Measurements from ENCODE around the gene TMEM258.

Gene TMEM258
- total RNA-seq: 26.0 to 37.5 reads per million in 2 experiments

DNA sequence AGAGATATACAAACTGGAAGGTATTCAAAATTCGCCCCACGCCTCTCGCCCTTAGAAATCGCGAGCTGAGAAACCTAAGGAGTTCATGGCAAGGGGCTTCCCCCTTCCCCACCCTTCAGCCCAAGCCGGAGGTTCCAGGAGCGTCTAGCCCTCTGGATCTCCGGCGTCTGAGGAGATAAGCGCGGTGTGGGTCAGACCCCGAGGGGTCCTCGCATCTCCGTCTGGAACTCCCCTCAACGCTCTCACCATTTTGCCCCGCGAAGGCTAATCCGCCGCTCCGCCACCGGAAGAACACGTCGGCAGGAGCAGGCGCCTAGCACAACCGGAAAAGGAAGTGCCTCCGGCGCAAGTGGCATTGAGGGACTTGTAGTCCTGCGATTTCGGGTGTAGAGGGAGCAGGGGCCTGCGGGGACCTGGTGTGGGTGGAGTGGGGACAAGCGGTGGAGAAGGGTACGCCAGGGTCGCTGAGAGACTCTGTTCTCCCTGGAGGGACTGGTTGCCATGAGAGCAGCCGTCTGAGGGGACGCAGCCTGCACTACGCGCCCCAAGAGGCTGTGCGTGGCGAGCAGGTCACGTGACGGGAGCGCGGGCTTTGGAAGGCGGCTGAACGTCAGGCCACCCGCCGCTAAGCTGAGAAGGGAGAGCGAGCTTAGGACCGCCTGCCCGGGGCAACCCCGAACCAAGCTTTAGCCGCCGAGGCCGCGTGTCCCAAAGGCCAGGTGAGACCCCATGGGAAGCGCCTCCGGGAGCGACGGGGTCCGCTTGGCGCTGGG lies at the start of gene TMEM258, which contains the start of gene FEN1:
Gene TMEM258 (minus strand): TSS at position 290 of the 773 bp plus-strand sequence. CDS start 41 bp downstream, at position 249.
Gene FEN1 (plus strand): TSS at position 602 of the 773 bp plus-strand sequence. CDS start 2,451 bp downstream, outside the sequence.
- DNase-seq (ENCODE audit: low read depth): peak; percentile 80

DNA sequence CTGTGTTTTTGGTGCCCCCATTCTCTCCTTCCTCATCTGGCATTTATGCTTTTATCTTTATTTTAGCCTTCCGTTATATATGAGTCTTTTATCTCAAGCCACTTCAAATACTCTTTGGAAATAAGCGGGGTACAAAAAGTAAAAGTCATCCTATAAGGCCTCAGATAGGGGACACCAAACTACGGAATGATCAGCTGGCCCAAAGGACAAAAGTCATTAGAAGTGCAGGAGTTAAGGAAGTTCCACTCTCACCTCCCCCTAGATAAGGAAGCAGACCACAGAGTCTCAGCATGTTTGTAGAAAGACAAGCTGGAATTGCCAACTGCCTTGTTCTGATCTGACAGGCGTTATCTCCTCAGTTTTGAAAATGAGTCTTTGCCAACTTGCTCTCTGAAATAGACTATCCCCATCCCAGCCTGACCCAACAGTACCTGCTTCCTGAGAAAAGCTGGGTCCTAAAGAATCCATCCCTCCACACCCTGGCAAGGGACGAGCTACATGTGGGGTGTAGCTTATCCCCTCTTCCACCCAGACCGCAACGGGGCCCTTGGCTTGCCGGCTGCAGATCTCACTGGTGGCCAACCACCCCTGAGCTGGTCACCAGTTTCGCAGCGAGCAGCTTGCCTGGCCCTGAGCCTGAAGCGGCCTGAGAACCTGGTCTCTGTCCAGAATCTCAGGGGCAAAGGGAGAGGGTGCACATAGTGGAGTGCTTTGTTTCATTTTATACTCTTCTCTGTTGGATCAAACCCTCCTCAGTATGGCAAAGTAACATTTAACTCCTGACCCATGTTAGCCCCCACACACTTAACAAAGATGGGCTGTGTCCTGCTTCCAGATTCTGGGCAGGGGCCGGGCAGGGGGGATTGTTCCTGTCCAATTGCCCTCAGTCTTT lies 49.5 kb upstream of the TMEM258 start:
- no peak for DNase-seq (ENCODE audit: low read depth)

DNA sequence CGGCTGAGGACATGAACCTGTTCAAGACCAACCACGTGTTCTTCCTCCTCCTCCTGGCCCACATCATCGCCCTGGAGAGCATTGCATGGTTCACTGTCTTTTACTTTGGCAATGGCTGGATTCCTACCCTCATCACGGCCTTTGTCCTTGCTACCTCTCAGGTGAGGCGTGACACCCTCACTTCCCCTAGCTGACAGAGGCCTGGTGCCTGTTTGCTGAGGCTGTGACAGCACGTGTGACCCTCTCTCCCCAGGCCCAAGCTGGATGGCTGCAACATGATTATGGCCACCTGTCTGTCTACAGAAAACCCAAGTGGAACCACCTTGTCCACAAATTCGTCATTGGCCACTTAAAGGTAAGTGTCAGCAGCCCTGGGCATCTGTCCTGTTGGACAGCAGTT lies 48.0 kb upstream of the TMEM258 start:
- DNase-seq (ENCODE audit: low read depth): no peak

DNA sequence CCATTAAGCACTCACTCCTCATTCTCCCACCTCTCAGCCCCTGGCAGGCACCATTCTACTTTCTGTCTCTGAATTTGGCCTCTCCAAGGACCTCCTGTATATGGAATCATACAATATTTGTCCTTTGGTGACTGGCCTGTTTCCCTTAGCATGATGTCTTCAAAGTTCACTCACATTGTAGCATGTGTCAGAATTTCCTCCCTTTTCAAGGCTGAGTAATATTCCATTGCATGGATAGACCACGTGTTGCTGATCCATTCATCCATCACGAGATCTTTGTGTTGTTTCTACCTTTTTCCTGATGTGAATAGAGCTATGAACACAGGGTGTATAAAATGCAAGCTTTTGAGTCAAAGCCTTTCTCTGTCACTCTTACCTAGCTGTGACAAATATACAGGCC lies 47.3 kb upstream of the TMEM258 start:
- no peak for DNase-seq (ENCODE audit: low read depth)

DNA sequence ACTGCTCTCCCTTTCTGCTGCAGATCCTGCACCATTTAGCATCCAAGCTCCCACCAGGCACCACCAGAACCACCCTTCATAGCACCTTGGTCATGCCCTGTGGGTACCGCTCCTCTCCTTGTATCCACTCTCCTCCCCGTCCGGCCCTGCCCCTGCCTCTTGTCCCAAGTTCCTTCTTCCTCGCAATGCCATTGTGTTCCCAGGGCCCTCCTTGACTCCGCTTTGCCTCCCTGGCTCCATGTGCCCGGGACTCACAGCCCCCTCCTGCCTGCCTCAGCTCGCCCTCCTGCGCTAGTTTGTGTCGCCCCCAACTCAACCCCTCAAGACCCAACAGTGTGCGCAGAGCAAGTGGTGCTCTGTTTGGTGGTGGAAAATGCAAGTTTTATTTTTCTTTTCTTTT lies 46.5 kb upstream of the TMEM258 start:
- DNase-seq (ENCODE audit: low read depth): no peak

DNA sequence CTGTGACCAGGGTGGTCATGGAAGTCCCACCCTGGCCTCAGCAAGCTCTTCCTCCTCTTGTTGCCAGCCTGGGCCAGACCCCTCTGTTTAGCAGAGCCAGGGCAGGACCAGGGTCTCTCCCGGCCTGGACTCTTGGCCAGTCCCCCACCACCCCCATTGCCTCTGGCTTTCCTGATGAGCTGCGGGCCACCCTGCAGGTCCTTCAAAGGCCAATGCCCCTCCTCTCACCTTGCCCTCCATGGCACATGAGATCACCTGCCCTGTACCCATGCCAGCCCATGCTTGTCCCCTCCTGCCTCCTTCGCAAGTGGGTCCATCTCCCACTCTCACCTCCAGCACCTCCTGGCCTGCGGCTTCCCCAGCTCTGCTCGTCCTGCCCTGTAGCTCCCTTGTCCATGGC lies 46.1 kb upstream of the TMEM258 start:
- DNase-seq (ENCODE audit: low read depth): no peak

DNA sequence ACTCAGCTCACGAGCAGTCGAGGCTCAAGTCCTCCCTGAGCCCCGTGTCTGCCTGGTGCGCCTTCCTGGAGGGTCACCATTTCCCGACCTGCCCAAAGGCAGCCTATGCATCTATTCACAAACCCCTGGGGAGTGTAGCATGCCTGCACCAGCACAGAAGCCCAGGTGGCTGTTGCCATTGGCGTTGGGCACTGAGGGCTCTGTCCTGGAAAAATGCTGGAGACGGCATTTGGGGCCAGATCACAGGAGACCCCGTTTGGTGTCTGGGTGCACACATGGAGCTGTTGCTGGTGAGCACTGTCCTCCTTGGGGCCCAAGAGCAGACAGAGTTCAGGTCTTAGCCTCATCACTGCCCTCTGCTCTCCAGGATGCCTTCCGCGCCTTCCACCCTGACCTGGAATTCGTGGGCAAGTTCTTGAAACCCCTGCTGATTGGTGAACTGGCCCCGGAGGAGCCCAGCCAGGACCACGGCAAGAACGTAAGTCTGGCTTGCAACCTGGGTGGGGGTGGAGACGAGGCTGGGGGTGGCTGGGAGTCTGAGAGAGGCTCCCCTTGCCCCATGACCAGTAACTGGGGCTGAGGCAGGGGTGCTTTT lies 45.1 kb upstream of the TMEM258 start:
- DNase-seq (ENCODE audit: low read depth): no peak

DNA sequence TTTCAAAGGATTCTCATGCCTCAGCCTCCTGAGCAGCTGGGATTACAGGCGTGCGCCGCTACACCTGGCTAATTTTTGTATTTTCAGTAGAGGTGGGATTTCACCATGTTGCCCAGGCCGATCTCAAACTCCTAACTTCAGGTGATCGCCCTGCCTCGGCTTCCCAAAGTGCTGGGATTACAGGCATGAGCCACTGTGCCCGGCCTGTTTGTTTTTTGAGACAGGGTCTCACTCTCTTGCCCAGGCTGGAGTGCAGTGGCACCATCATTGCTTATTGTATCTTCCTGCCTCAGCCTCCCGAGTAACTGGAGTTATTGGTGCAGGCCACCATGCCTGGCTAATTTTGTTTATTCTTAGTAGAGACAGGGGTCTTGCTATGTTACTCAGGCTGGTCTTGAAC lies 43.8 kb upstream of the TMEM258 start:
- DNase-seq (ENCODE audit: low read depth): no peak

DNA sequence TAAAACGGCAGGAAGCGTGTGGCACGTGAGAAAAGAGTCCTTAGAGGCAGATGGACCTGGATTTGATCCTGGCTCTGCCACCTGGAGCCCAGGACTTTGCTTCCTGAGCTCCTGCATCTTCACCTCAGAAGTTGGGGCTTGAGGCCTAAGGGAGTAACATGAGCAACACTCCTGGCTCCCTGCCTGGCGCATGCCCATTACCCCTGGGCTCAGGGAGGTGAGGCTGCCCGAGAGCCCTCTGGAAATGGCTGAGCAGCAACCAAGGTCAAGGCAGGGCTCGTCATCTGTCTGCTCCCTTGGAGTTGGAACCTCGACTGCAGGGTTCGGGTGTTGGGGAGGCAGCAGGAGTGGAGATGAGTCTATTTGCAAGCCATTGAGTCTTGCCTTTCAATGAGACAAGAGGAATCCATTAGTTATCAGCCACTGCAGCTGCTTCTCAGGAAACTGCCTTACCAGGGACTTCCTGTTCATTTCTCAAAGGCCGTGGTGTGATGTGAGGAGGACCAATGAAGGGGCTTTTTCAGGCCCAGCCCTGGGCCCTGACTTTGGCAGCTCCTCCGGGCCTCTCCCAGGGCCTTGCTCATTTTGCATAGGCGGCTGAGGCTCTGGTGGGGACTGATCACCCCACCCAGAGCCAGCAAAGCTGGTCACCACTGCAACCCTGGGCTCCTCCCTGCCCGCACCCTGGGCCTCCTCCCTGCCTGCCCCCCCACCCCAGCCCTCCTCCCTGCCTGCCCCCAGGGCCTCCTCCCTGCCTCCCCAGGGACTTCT lies 42.1 kb upstream of the TMEM258 start:
- DNase-seq (ENCODE audit: low read depth): peak; percentile 41

DNA sequence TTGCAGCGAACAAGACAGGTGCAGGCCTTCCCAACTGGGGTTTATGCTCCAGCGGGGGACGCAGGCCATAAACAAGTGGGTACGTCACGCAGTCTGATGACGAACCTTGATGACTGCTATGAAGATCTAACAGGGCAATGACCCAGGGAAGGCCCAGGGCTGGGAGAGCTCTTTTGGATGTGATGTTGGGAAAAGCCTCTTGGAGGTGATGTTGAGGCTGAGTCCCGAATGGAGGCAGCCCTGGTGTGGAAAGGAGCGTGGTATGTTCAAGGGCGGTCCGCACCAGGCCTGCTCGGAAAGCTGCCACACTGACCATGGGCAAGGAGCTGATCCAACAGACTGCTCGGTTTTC lies 41.5 kb upstream of the TMEM258 start:
- no peak for DNase-seq (ENCODE audit: low read depth)

DNA sequence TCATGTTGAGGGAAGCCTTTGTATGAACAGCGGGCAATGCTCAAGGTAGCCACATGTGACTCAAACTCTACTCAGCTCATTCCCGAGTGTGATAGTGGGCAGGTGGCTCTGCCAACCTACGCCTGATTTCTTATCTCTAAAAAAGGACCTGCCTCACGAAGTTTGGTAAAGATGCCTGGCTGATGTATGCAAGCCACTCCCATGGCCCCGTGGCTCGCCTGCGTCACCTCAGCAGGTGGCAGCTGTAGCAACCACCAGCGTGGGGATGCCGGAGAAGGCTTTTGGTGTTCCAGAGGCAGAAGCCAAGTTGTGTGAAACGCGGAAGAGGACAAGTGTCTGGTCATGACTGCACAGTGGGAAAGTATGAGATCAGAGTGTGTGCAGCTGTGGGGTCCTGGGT lies 41.1 kb upstream of the TMEM258 start:
- peak; percentile 58 for DNase-seq (ENCODE audit: low read depth)

DNA sequence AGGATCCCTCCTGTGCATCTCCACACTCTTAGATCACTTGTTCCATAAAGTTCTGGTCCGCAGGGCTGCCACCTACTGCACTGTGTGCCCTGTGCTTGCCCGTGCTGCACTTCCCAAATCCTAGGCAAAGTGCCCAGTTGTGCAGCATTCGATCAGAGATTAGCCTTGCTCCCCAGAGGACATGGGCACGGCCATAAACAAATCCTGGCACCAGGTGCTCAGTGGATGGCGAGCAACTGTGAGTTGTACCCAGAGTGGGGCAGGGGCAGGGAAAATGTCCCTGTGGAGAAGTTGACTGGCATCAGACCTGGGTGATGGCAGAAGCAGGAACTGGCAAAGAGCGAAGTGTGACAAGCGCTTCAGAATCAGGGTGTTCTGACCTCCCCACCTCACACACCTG lies 40.4 kb upstream of the TMEM258 start:
- no peak for DNase-seq (ENCODE audit: low read depth)

DNA sequence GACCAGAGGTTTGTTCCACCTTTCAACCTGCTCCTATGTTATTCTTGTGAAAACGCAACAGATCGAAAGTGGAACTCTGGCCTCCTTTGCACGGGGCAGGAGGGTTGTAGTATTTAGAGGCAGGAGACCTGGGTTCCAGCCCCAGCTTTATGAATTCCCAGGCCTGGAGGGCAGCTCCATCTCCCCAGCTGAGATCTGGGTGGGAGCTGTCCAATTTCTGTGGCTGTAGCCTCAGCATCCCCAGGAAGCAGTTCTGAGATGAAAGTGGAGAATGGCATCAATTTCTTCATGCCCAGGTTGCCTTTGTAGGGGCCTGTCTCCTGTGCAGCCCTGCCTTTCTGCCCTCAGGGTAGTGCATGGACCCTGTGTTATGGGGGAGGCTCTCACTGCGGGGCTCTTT lies 39.8 kb upstream of the TMEM258 start:
- no peak for DNase-seq (ENCODE audit: low read depth)

DNA sequence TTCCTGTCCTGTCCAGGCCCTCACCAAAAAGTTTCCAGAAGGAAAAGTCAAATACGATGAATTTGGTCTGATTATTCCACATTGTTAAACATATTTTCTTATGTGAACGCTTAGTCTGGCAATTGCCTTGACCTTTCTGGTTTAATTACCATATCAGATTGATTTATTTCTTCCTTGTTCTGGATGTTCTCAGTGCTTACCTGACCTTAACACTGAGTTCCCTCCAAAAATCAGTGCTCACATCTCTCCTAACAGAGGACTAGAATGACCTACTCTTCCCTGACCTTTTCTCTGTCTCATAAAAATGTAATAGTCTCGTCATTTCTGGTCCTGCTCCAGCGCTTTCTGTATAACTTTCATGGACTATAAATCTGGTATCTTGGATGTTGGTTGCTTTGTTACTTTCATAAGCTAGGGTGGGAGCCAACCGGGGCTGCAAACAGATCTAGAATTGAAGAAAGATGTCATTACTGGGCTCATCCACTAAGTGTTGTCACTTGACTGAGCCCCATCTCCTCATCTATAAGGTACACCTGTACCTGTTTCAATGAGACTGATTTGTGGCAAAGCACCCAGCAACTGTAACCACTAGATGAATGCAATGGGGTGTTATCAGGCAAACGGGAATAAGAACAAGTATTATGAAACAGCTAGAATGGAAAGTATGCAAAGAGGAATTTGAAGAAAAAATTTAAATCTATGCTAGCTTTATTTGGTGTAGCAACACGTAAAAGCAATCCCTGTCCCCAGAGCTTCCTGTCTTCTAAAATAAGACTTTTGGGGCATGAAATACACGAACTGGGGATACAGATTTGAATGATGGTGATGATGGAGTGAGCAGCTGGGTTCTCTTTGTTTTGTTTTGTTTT lies 38.1 kb upstream of the TMEM258 start:
- DNase-seq (ENCODE audit: low read depth): no peak

DNA sequence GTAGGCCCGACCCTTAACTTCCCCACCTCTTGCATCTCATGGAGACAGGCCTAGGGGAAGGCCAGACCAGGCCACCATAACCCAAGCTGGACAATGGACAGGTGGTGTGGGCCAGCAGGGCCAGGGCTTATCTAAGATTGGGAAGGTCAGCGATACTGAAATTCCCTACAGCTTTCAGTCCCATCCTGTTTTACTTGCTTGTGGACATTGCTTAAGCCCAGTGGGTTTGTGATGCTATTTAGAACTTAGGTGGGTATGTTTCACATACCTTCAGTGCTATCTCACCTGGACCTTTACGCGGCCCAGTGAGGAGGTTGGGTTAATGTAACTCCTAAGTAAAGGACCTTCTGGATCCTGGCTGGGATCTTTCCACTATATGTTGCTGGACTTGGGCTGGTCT lies 37.4 kb upstream of the TMEM258 start:
- DNase-seq (ENCODE audit: low read depth): no peak

DNA sequence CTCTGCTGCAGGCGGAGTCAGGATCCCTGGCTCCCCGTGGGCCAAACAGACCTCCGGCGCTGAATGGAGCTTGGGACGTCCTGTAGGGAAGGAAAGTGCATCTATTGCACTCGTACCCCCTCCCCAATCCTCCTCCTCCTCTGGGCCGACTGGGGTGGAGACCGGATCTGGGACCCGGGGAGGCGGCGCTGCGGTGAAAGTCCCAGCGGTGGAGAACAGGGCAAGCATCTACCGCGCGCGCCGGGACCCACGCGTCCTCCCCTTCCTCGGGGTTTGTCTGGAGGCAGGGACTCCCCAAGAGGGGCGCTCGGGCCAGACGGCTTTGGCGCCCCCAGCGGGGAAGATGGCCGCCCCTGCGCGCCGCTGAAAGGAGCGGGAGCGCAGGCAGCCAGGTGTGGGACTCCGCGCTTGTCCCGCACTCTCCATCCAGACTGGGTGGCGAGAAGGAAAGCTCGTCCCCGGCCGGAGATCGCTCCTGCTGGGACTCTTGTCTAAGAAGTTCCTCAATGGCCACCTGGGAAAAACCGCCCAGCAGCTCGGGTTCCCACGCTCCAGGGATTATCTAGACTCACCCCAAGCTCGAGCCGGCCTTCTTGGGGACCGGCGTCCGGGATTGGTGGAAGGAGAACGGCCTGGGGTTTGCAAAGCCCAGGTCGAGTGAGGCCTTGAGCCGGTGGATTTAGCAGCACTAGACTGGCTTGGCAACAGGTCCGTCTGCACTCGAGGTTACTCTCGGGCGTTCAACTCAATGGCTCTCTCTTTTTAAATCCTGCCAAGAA lies 36.4 kb upstream of the TMEM258 start:
- DNase-seq (ENCODE audit: low read depth): peak; percentile 25

DNA sequence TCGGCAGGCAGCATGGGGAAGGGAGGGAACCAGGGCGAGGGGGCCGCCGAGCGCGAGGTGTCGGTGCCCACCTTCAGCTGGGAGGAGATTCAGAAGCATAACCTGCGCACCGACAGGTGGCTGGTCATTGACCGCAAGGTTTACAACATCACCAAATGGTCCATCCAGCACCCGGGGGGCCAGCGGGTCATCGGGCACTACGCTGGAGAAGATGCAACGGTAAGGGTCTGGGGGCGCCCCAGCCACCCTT lies 35.9 kb upstream of the TMEM258 start:
- no peak for DNase-seq (ENCODE audit: low read depth)

DNA sequence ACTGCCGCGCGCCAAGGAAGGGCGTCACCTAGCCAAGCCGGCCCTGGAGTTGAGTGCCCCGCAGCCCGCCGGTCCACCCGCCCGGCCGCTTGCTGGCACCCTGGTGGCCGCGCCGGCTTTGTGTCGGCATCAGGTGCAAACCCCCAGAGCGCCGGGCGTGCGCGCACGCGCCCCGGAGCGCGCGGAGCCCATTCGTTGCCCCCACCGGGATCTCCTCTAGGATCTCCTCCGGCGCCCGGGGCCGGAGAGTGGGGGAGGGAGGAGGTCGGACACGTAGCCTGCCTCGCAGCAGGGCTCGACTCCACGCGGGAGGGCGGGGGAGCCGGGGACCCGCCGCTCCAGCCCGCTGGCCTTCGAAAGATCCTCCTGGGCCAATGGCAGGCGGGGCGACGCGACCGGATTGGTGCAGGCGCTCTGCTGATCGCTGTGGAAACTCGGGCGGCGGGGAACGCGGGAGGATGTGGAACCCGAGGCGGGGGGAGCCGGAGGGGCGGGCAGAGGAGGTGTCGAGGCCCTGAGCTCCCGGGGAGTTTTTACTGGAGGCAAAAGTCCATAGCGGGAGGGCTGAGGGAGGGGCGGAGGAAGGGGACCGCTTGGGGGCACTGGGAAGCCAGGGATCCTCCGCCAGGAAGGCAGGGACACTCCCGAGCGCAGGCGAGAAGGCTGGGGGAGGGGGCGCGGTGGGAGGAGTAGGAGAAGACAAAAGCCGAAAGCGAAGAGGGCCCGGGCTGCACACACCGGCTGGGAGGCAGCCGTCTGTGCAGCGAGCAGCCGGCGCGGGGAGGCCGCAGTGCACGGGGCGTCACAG lies 35.4 kb upstream of the TMEM258 start, which contains the start of gene FADS2:
Gene FADS2 (plus strand): TSS at position 730 of the 808 bp plus-strand sequence. CDS start 91 bp downstream, outside the sequence.
- peak; percentile 82 for DNase-seq (ENCODE audit: low read depth)

DNA sequence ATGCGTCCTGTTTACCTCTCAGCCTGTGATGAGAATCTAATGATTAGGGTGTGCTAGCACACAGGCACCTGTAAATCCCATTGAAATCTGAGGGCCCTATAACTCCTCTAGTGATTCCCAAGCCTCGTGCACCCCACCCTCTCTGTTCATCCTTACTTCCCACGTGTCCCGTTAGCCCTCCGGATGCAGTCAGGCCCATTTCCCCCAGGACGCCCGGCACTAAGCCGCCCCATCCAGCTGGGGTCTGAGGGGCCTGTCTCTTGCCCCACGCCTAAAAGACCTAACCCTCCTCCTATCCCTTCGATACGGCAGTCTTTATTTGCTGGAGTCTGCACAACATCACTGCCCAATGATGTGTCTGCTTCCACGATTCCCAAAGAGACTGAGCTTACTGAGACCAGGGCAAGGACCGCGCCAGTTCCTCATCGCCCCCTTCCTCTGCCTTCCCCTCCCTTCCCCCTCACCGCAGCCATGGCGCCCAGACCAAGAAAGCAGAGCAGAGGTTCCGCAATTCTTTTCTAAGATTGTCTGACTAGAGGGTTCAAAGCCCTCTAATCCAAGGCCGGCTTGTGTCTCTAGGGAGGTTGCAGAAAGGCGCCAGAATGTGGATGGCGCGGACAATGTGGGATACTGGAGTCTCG lies 34.7 kb upstream of the TMEM258 start:
- no peak for DNase-seq (ENCODE audit: low read depth)
